HG03457 (cell line): Measurements from ENCODE around the gene MYO16.
"Not testable (repeated sequence)": the region's sequence is repeated elsewhere in the genome, so short reads cannot be mapped to it uniquely, and the experiment has no call there.

Experiments used
- ATAC-seq: cut with Tn5 transposase; IDR thresholded peaks from one replicate; pipeline ENCODE4 v1.9.1; 2021; ENCODE audit warnings: moderate number of reproducible peaks; ENCODE audit not compliant: unreplicated experiment

The MYO16 gene

GRCh38 chr13:109215377-109215776 is 586.0 kb downstream of the MYO16 start:
- ATAC-seq, result no peak

DNA sequence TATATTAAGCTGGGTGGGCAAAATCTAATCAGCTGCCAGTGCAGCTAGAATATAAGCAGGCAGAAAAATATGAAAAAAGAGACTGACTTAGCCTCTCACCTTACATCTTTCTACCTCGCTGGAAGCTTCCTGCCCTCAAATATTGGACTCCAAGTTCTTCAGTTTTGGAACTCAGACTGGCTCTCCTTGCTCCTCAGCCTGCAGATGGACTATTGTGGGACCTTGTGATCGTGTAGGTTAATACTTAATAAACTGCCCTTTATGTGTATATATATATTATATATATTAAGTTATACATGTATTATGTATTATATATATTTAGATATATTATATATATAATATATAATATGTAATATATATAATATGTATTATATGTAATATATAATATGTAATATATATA is 588.1 kb downstream of the MYO16 start:
- not testable (repeated sequence) for ATAC-seq

DNA sequence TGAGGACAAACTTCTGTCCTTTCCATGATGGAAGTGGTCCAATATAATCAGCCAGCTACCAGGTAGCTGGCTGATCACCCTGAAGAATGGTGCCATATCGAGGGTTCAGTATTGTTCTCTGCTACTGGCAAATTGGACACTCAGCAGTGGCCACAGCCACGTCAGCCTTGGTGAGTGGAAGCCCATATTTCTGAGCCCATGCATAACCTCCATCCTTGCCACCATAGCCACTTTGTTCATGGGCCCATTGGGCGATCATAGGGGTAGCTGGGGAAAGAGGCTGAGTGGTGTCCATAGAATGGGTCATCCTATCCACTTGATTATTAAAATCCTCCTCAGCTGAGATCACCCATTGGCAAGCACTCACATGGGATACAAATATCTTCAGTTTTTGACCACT is 591.2 kb downstream of the MYO16 start:
- ATAC-seq, result no peak

DNA sequence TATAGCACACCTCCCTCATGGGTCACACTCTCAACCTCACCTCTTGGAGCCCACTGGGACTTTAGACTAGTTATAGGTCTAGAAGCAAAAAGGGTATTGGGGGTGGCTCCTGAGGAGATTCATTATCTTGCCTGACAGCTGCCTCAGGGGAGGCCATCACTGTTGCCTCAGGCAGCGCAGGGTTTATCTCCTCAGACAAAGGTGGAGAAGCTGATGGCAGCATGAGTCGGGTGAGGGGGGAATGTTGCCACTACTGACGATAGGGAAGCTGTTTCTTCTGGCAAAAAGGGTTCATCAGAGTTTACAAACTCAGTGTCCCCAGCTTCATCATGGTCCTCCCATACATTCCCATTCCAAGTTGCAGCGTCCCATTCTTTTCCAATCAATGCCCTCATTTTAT is 594.6 kb downstream of the MYO16 start:
- no peak for ATAC-seq

DNA sequence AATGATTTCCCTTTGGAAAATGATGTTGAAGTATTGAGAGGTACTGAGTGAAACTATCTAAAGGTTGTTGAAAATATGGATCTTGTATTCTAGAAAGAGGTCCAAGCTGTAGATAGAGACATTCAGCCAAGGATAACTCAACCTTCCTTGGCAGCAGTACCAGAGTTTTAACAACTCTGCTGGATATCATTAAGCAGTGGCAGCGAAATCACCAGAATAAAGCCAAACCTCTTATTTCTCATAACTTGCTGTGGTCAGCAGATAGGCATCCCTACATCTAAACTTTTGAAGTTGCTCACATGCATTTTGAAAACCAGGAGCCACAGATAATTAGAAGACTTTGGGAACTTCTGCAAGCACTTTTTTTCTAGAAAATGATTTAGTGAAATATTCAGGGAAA is 597.2 kb downstream of the MYO16 start:
- no peak for ATAC-seq

DNA sequence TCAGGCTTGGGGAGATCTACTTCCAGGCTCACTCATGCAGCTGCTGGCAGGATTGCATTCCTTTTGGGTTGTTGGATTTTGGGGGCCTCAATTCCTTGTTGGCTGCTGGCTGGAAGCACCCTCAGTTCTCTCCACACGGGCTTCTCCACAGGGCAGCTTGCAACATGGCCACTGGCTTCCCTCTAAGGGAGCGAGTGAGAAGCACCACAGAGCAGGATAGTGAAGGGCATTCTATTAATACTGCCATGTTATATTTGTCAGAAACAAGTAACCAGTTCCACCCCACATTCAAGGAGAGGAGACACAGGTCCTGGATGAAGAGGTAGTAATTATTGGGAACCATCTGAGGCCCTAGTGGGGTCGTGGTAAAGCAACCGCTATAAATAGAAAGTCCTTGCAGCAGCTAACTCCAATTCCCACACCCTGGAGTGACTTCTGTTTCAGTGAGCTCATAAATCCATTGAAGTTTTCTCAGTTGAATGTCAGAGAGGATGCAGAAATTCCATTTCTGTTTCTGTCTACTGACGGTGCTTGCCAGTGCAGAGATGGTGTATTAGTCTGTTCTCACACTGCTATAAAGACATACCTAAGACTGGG is 598.0 kb downstream of the MYO16 start:
- ATAC-seq, result no peak

DNA sequence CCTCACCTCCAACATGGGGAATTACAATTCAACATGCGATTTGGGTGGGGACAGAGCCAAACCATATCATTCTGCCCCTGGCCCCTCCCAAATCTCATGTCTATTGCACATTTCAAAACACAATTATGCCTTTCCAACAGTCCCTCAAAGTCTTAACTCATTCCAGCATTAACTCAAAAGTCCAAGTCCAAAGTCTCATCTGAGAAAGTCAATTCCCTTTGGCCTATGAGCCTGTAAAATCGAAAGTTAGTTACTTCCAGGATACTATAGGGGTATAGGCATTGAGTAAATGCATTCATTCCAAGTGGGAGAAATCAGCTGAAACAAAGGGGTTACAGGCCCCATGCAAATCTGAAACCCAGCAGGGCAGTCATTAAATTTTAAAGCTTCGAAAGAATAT is 598.8 kb downstream of the MYO16 start:
- ATAC-seq, result no peak

GRCh38 chr13:109231888-109232287 is 602.5 kb downstream of the MYO16 start:
- ATAC-seq, result no peak

DNA sequence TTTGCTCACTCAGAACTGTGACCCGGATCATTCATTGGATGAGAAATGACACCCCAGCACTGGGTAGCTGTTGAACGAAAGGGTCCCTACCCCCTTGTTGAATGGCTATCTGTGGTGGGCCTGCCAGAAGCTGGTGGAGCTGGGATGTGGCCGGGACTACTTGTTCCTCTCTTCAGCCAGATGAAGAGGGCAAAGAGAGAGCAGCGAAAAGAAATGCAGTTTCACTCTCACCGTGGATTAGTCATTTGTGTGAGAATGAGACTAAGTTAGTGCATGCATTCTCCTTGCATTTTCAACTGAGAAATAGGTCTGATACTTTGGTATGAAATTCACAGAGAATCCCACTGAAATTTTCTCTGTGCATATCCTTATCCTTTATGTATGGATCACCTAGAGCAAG is 603.9 kb downstream of the MYO16 start:
- no peak for ATAC-seq

DNA sequence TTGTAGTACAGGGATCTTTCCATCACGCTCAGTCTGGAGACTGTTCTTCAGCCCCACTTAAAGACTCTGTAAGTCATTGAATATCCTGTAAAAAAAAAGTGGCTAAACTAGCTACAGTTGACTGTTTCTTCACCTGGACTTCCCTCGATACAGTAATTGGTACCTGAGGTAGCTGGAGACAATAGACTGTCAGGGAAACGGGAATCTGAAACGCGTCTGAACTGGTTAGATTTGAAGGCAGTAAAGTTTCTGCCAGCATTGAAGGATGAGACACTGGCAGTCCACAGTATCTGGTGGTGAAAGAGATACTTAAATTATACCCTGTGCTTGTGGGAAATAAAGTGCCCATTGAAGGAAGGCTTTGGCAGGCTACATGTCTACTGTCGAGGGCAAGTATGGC is 606.5 kb downstream of the MYO16 start:
- no peak for ATAC-seq

- no peak for ATAC-seq
Measured at GRCh38 chr13:109241160-109241559, 611.7 kb downstream of the MYO16 start.

- ATAC-seq, result no peak
Measured at GRCh38 chr13:109243311-109243951, 614.0 kb downstream of the MYO16 start.

DNA sequence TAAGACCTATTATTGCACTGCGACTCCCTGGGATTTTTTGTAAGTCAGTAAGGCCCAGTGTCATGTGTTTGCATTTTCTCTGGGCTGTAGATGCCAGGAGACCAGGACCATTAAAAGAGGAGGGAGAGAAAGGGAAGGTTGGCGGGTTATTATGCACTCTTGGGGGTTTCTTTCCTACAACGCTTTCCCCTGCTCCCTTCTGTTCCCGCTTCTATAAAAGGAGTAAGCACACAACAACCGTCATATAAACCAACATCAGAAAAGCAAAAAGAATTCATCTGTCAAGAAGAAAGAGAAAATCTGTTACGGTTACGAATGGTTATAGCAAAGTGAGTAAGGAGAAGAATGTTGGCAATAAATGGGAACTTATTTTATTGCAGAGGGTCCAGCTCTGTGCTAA is 615.2 kb downstream of the MYO16 start:
- ATAC-seq, result no peak

DNA sequence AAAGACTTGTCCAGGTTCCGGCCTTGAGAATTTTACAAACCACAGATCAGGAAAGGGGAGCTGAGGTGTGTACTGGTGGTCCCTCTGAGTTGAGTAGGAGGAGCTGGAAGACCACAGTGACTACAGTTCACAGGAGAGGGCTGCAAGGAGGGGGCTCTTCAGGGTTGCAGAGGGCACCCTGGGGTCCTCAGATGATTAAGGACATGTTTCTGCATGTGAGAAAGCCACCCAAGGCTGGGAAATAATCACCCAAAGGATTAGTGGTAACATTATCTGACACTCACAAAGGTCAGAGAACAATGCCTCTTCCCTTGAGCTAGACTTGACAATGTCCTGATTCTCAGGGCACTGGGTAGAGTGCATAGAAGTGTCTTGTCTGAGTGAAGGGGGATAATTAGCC is 616.6 kb downstream of the MYO16 start:
- no peak for ATAC-seq

- ATAC-seq, result no peak
Measured at GRCh38 chr13:109249780-109250528, 620.5 kb downstream of the MYO16 start.

GRCh38 chr13:109251956-109252355 is 622.5 kb downstream of the MYO16 start:
- ATAC-seq, result no peak

- no peak for ATAC-seq
Measured at GRCh38 chr13:109253316-109253715, 623.9 kb downstream of the MYO16 start.

GRCh38 chr13:109254274-109254673 is 624.9 kb downstream of the MYO16 start:
- ATAC-seq, result no peak

GRCh38 chr13:109255141-109255856 is 625.9 kb downstream of the MYO16 start:
- no peak for ATAC-seq

- ATAC-seq, result no peak
Measured at GRCh38 chr13:109256866-109257760, 627.7 kb downstream of the MYO16 start.
